PFSK-1 (cell line): ENCODE results near the gene PNCK.

Experiments used
- FOXP2 ChIP-seq: optimal IDR thresholded peaks from 2 replicates; pipeline ENCODE3; 2011; ENCODE audit warnings: borderline replicate concordance, control low read depth, inconsistent platforms; ENCODE audit not compliant: insufficient read depth; ENCODE audit errors: extremely low read length, extremely low read depth
- POLR2AphosphoS5 ChIP-seq: IDR thresholded peaks from 2 replicates; pipeline ENCODE4 v1.6.1; 2012; ENCODE audit warnings: low read depth, mild to moderate bottlenecking, control low read depth, low read length, moderate library complexity
- REST ChIP-seq, 2 experiments: IDR thresholded peaks; 2 replicates each; pipeline versions ENCODE4 v1.6.1 to v1.8.0; 2011 to 2012; ENCODE audit warnings: low read depth in 2 of 2, low read length in 2 of 2, control low read depth in 1 of 2, inconsistent platforms in 1 of 2, mild to moderate bottlenecking in 1 of 2, moderate library complexity in 1 of 2; ENCODE audit not compliant: insufficient read depth in 1 of 2
- SIN3A ChIP-seq: IDR thresholded peaks from 2 replicates; pipeline ENCODE4 v1.6.1; 2012; ENCODE audit warnings: mild to moderate bottlenecking, low read length, moderate library complexity, borderline replicate concordance; ENCODE audit not compliant: insufficient read depth
- TAF1 ChIP-seq: IDR thresholded peaks from 2 replicates; pipeline ENCODE4 v1.6.1; 2012; ENCODE audit warnings: low read length, control low read depth, borderline replicate concordance; ENCODE audit not compliant: insufficient read depth

GRCh38 chrX:153704021-153704526 is 30.5 kb upstream of the PNCK start:
- no peak for TF ChIP-seq SIN3A
- TF ChIP-seq POLR2AphosphoS5, result no peak
- TF ChIP-seq TAF1, result no peak
- TF ChIP-seq REST (IDR thresholded peaks at IDR 0.05; ENCODE audit: insufficient read depth in 1 of 2, low read depth in 2 of 2, low read length in 2 of 2), result no peak
- no peak for TF ChIP-seq FOXP2
